Measurements from ENCODE around the gene PRAMEF10. TPM values are rescaled to one million over a fixed set of nuclear protein-coding genes. Genes with fewer than 3 reads are reported as not detected.
"Not testable (repeated sequence)": the region's sequence is repeated elsewhere in the genome, so short reads cannot be mapped to it uniquely, and the experiment has no call there.

Gene PRAMEF10
- total RNA-seq, 3 donors from 2014 or later (not counting 1 experiment from before 2014, with no cell fraction given): not detected

DNA sequence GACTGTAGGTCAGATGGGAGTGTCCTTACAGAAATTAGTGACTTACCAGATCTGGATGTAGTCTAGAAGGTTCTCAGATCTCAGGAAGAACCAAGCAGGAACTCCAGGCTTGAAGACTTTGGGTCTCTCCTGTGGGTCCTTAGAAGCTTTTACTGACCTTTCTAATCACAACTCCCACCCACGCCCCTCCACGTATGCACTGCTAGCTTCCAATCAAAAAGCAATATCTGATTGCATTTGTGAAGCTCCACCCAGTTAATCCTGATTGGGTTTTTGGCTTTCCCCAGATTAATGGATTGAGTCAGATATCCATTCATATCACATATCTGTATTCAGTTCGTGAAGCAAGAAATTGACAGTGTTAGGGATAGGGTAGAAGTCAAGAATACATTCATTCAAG is 12.0 kb downstream of the PRAMEF10 start, which contains the start of gene PRAMEF4:
PRAMEF4 (minus strand) TSS at position 101 of the 400 bp plus-strand sequence. CDS start 2,807 bp downstream, outside the sequence.
- H3K36me3 Mint-ChIP-seq; ATAC-seq; intact Hi-C loops (cut with micrococcal nuclease); H3K9me3 Mint-ChIP-seq; H3K36me3 ChIP-seq (ENCODE audit: control insufficient read depth, insufficient read depth, low read length); H3K4me3 ChIP-seq (ENCODE audit: low read length); H3K4me1 Mint-ChIP-seq; H3K27me3 ChIP-seq (ENCODE audit: control insufficient read depth, insufficient read depth, low read length); H3K4me3 Mint-ChIP-seq; H3K27ac Mint-ChIP-seq; DNase-seq; H3K9me3 ChIP-seq (ENCODE audit: control insufficient read depth, insufficient read depth, low read length); H3K27ac ChIP-seq (ENCODE audit: low read length); H3K4me1 ChIP-seq (ENCODE audit: control insufficient read depth, insufficient read depth, low read length); H3K27me3 Mint-ChIP-seq (ENCODE audit: low read depth in 2 of 2): not testable (repeated sequence)
- 92% methylated on average over 2 of the region's 3 CpGs for WGBS (ENCODE audit: insufficient coverage)

DNA sequence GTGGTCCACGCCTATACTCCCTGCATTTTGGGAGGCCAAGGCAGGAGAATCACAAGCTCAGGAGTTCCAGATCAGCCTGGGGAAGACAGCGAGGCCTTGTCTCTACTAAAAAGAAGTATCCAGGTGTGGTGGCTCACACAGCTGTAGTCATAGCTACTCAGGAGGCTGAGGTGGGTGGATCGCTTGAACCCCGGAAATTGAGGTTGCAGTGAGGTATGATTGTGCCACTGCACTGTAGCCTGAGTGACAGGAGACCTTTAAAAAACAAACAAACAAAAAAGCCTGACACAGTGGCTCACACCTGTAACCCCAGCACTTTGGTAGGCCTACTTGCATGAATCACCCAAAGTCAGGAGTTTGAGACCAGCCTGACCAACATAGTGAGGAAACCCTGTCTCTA is 19.6 kb downstream of the PRAMEF10 start:
- H3K9me3 Mint-ChIP-seq; H3K4me3 ChIP-seq (ENCODE audit: low read length); H3K27ac ChIP-seq (ENCODE audit: low read length); H3K4me1 Mint-ChIP-seq; H3K4me1 ChIP-seq (ENCODE audit: control insufficient read depth, insufficient read depth, low read length); H3K27me3 Mint-ChIP-seq (ENCODE audit: low read depth in 2 of 2); H3K4me3 Mint-ChIP-seq; H3K36me3 Mint-ChIP-seq; DNase-seq; ATAC-seq; H3K9me3 ChIP-seq (ENCODE audit: control insufficient read depth, insufficient read depth, low read length); H3K27me3 ChIP-seq (ENCODE audit: control insufficient read depth, insufficient read depth, low read length); intact Hi-C loops (cut with micrococcal nuclease); H3K36me3 ChIP-seq (ENCODE audit: control insufficient read depth, insufficient read depth, low read length); H3K27ac Mint-ChIP-seq: not testable (repeated sequence)
- WGBS (ENCODE audit: insufficient coverage): 52% methylated on average over 3 of the region's 4 CpGs

DNA sequence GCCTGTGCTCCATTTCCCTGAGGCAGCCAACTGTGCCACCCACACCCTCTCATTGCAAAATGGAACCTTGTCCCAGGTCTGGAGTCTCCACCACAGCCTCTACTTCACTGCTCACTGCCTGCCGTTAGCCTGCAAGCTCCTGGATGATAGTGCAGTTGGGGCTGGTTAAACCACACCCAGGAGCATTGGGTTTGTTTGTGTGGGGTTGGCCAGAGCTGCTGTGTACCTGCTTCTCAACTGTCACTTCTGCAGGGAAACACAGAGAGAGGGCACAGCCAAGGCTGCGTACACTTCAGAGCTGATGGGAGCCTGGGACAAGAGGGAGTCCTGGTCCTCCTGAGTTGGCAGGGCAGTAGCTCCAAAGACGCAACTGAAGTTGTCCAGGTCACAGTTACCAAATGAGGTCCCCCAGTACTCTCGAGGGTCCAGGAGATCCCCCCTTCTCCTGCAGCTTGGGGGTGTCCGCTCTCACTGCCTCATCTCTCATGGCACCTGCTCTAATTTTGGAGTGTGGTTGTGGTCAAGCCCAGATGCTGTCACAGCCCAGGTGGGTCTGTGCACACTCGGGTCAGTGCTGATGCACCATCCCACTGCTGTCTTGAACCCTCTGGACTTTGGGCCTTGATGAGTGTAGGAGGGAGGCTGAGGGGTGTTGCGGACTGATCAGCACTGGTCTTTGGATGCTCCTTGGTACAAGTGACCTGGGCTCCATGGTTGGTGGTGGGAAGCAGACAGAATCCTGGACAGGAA is 34.8 kb downstream of the PRAMEF10 start:
- H3K9me3 Mint-ChIP-seq; DNase-seq; H3K36me3 ChIP-seq (ENCODE audit: control insufficient read depth, insufficient read depth, low read length); H3K4me1 Mint-ChIP-seq; H3K9me3 ChIP-seq (ENCODE audit: control insufficient read depth, insufficient read depth, low read length); H3K36me3 Mint-ChIP-seq; H3K4me3 Mint-ChIP-seq; H3K27ac ChIP-seq (ENCODE audit: low read length); H3K27ac Mint-ChIP-seq; H3K4me3 ChIP-seq (ENCODE audit: low read length); H3K27me3 ChIP-seq (ENCODE audit: control insufficient read depth, insufficient read depth, low read length); H3K27me3 Mint-ChIP-seq (ENCODE audit: low read depth in 2 of 2); ATAC-seq; intact Hi-C loops (cut with micrococcal nuclease); H3K4me1 ChIP-seq (ENCODE audit: control insufficient read depth, insufficient read depth, low read length): not testable (repeated sequence)
- no CpG with 5 or more reads among the region's 7 CpGs for WGBS (ENCODE audit: insufficient coverage)

DNA sequence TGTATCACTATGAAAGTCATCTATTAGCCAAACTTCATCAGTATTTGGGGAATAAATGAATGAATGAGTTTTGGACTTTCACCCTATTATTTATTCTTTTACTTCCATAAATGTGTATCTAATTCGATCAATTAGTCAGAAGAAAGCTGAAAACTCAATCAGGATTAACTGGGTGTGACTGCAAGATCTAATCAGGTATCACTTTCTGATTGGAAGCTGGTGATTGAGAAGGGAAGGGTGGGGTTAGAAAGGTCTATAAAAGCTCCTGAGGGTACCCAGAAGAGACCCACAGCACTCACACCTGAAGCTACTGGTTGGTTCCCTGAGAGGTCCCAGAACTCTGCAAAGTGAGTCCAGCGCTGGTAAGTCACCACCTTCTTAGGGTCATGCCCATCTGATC is 41.3 kb downstream of the PRAMEF10 start, which contains the start of gene PRAMEF2:
PRAMEF2 (plus strand) TSS at position 301 of the 400 bp plus-strand sequence. CDS start 1,924 bp downstream, outside the sequence.
- H3K9me3 Mint-ChIP-seq; H3K4me3 Mint-ChIP-seq; intact Hi-C loops (cut with micrococcal nuclease); H3K36me3 ChIP-seq (ENCODE audit: control insufficient read depth, insufficient read depth, low read length); H3K4me1 ChIP-seq (ENCODE audit: control insufficient read depth, insufficient read depth, low read length); DNase-seq; H3K9me3 ChIP-seq (ENCODE audit: control insufficient read depth, insufficient read depth, low read length); H3K27me3 ChIP-seq (ENCODE audit: control insufficient read depth, insufficient read depth, low read length); H3K27ac ChIP-seq (ENCODE audit: low read length); H3K27ac Mint-ChIP-seq; H3K36me3 Mint-ChIP-seq; ATAC-seq; H3K4me3 ChIP-seq (ENCODE audit: low read length); H3K4me1 Mint-ChIP-seq; H3K27me3 Mint-ChIP-seq (ENCODE audit: low read depth in 2 of 2): not testable (repeated sequence)
- WGBS (ENCODE audit: insufficient coverage): no CpG with 5 or more reads among the region's 2 CpGs

DNA sequence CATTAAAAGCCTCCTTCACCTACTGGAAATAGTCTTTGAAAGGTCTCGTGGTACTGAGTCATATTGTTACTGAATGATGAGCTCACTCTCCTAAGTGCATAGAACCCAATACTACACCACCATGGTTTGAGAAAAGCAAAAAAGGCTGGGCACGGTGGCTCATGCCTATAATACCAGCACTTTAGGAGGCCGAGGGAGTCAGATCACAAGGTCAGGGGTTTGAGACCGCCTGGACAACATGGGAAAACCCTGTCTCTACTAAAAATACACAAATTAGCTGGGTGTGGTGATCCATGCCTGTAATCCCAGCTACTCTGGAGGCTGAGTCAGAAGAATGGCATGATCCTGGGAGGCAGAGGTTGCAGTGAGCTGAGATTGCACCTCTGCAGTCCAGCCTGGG is 46.3 kb downstream of the PRAMEF10 start:
- Mint-ChIP-seq H3K4me3 (no peak overlapping the region), H3K27me3 (ENCODE audit: low read depth in 2 of 2) (peaks cover 0 to 19% of the 10 kb centered on the region in 2 donors), H3K36me3 (no peaks in the 10 kb centered on the region), H3K27ac (no peak overlapping the region), H3K9me3 (no peaks in the 10 kb centered on the region), H3K4me1 (no peaks in the 10 kb centered on the region)
- Histone ChIP-seq H3K9me3 (ENCODE audit: control insufficient read depth, insufficient read depth, low read length) (no peaks in the 10 kb centered on the region), H3K27ac (ENCODE audit: low read length) (no peak overlapping the region), H3K36me3 (ENCODE audit: control insufficient read depth, insufficient read depth, low read length) (no peaks in the 10 kb centered on the region), H3K4me3 (ENCODE audit: low read length) (no peak overlapping the region), H3K27me3 (ENCODE audit: control insufficient read depth, insufficient read depth, low read length) (no peaks in the 10 kb centered on the region), H3K4me1 (ENCODE audit: control insufficient read depth, insufficient read depth, low read length) (no peaks in the 10 kb centered on the region)
- DNase-seq (no peak), ATAC-seq (no peak)
- TF ChIP-seq, protein P1, sequence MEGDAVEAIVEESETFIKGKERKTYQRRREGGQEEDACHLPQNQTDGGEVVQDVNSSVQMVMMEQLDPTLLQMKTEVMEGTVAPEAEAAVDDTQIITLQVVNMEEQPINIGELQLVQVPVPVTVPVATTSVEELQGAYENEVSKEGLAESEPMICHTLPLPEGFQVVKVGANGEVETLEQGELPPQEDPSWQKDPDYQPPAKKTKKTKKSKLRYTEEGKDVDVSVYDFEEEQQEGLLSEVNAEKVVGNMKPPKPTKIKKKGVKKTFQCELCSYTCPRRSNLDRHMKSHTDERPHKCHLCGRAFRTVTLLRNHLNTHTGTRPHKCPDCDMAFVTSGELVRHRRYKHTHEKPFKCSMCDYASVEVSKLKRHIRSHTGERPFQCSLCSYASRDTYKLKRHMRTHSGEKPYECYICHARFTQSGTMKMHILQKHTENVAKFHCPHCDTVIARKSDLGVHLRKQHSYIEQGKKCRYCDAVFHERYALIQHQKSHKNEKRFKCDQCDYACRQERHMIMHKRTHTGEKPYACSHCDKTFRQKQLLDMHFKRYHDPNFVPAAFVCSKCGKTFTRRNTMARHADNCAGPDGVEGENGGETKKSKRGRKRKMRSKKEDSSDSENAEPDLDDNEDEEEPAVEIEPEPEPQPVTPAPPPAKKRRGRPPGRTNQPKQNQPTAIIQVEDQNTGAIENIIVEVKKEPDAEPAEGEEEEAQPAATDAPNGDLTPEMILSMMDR (IDR thresholded peaks at IDR 0.05): no peak
- WGBS (ENCODE audit: insufficient coverage): 71% methylated on average over 4 of the region's 4 CpGs
- intact Hi-C loops (cut with micrococcal nuclease): no loop called here

DNA sequence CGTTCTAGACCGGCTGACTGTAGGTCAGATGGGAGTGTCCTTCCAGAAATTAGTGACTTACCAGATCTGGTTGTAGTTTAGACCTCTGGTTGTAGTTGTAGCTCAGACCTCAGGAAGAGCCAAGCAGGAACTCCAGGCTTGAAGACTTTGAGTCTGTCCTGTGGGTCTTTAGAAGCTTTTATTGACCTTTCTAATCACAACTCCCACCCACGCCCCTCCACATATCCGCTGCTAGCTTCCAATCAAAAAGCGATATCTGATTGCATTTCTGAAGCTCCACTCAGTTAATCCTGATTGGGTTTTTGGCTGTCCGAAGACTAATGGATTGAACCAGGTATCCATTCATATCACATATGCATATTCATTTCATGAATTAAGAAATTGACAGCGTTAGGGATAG is 49.5 kb downstream of the PRAMEF10 start, which contains the start of gene HNRNPCL1:
HNRNPCL1 (minus strand) TSS at position 101 of the 400 bp plus-strand sequence. CDS start 431 bp downstream, outside the sequence.
- H3K27ac ChIP-seq (ENCODE audit: low read length); H3K4me1 Mint-ChIP-seq; H3K27me3 ChIP-seq (ENCODE audit: control insufficient read depth, insufficient read depth, low read length); H3K4me1 ChIP-seq (ENCODE audit: control insufficient read depth, insufficient read depth, low read length); H3K27ac Mint-ChIP-seq; H3K36me3 Mint-ChIP-seq; H3K36me3 ChIP-seq (ENCODE audit: control insufficient read depth, insufficient read depth, low read length); H3K4me3 Mint-ChIP-seq; ATAC-seq; H3K4me3 ChIP-seq (ENCODE audit: low read length); H3K9me3 Mint-ChIP-seq; intact Hi-C loops (cut with micrococcal nuclease); H3K9me3 ChIP-seq (ENCODE audit: control insufficient read depth, insufficient read depth, low read length); DNase-seq: not testable (repeated sequence)
- 89% methylated on average over 3 of the region's 7 CpGs for WGBS (ENCODE audit: insufficient coverage)
- H3K27me3 Mint-ChIP-seq (ENCODE audit: low read depth in 2 of 2): peaks cover 0 to 15% of the 10 kb centered on the region in 2 donors

Data from natural killer cell (primary cell).